ENCODE results near the gene KIAA0319L. TPM values are rescaled to one million over a fixed set of nuclear protein-coding genes. Genes with fewer than 3 reads are reported as not detected.

Gene KIAA0319L
- total and polyA plus RNA-seq, 9 donors: 18.2 to 78.3 (median 42.7) TPM

- H3K9me3 ChIP-seq: no peaks in the 10 kb centered on the region
- 49 to 61% (median 51%) methylated on average over 39 to 44 of the region's 44 CpGs for WGBS, 3 donors
- TF ChIP-seq EP300 (IDR thresholded peaks at IDR 0.05) (no peak), POLR2A (IDR thresholded peaks at IDR 0.05) (no peak)
- TF ChIP-seq, protein P1, sequence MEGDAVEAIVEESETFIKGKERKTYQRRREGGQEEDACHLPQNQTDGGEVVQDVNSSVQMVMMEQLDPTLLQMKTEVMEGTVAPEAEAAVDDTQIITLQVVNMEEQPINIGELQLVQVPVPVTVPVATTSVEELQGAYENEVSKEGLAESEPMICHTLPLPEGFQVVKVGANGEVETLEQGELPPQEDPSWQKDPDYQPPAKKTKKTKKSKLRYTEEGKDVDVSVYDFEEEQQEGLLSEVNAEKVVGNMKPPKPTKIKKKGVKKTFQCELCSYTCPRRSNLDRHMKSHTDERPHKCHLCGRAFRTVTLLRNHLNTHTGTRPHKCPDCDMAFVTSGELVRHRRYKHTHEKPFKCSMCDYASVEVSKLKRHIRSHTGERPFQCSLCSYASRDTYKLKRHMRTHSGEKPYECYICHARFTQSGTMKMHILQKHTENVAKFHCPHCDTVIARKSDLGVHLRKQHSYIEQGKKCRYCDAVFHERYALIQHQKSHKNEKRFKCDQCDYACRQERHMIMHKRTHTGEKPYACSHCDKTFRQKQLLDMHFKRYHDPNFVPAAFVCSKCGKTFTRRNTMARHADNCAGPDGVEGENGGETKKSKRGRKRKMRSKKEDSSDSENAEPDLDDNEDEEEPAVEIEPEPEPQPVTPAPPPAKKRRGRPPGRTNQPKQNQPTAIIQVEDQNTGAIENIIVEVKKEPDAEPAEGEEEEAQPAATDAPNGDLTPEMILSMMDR (IDR thresholded peaks at IDR 0.05): no peak
- H3K36me3 ChIP-seq: no peaks in the 10 kb centered on the region
- no peaks in the 10 kb centered on the region for H3K27me3 ChIP-seq
- DNase-seq: peak in 2 of 5 donors; percentile 47 to 51
- H3K4me3 ChIP-seq: no peak overlapping the region
- no peak overlapping the region for H3K27ac ChIP-seq
- intact Hi-C loops (cut with DNase I): loop anchor here in 3 of 4 donors (5.0 to 10.0 kb wide), 2 partner anchors 108 to 366 kb away; partner anchors contain the start of gene SFPQ (in 1 of the 3)
- peaks cover 6% of the 10 kb centered on the region for H3K4me1 ChIP-seq (ENCODE audit: insufficient read depth)
Measured at GRCh38 chr1:35560256-35561225, 3.3 kb upstream of the KIAA0319L start.

DNA sequence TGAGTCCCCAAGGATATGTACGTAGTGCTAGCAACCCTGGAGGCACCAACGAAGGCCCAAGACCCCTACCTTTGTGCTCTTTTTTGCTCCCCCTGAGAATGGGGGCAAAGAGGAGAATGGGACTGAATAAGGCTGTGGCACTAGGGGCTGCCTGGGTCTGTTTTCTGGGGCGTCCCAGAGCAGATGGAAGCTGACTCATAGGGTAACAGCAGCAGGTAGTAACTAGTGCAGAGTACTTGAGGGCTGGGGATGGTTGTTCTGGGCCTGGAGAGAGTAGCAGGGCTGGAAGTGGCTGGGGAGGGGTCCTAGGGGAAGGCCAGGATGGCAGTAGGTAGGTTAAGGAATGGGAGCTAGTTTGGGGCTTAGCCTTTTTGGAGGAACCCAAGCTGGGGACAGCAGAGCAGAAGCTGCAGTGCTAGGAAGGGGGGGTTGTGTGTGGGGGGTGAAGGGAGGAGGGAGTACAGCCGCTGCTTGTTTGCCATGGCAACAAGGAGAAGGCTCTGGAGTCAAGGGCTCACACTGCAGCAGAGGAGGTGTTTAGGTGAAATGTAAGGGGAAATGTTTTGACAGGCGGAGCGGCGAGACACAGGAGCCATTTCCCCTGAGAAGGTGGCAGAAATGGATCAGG is 2.2 kb upstream of the KIAA0319L start:
- 76 to 82% (median 80%) methylated on average over 7 of the region's 7 CpGs for WGBS, 3 donors
- DNase-seq: no peak
- intact Hi-C loops (cut with DNase I): no loop called here
- Histone ChIP-seq H3K36me3 (no peaks in the 10 kb centered on the region), H3K27me3 (no peaks in the 10 kb centered on the region), H3K4me3 (no peak overlapping the region), H3K4me1 (ENCODE audit: insufficient read depth) (peaks cover 6% of the 10 kb centered on the region), H3K9me3 (no peaks in the 10 kb centered on the region), H3K27ac (peak overlapping the region in 1 of 2 donors; percentile 10)
- TF ChIP-seq POLR2A (IDR thresholded peaks at IDR 0.05) (no peak), EP300 (IDR thresholded peaks at IDR 0.05) (no peak)
- TF ChIP-seq, protein P1 (IDR thresholded peaks at IDR 0.05): no peak

DNA sequence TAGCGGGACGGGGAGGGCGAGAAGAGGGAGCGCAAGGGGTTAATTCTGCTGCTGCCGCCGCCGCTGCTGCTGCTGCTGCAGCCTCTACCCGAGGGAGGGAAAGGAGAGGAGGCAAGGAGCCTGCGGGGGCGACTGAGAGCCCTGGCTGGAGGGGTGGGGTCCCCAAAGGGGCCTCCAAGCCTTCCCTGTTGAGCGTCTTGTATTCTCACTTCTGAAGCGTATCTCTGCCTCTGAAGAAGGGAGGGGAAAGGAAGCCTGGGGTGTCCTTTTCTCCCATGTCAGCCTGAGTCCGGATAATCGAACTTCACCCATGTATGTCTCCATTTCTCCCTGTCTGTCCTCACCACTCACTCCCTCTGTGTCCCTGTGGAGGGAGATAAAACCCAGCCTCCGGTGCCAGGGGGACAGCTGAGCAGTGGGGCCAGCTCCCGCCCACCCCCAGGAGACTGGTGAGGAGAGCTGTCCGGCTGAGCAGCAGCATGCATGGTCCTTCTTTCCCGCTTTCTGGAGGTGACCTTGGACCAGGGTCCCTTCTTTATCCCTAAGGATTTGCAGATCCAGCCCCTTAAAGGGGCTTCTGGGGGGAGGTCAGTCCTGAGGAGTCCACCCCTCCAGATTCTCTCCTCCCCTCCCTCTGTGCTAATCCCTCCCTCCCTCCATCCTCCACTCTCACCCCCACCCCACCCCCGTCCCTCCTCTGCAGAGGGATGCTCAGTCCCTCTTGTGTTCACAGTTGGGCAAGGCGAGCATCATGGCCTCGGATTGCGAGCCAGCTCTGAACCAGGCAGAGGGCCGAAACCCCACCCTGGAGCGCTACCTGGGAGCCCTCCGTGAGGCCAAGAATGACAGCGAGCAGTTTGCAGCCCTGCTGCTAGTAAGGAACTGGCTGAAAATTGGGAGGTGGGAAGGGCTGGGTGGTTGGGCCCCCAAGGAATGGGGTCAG is 1.4 kb upstream of the KIAA0319L start:
- intact Hi-C loops (cut with DNase I): no loop called here
- Histone ChIP-seq H3K9me3 (no peaks in the 10 kb centered on the region), H3K27ac (peak overlapping the region; percentile 10 to 95), H3K27me3 (no peaks in the 10 kb centered on the region), H3K4me1 (ENCODE audit: insufficient read depth) (peaks cover 6% of the 10 kb centered on the region), H3K36me3 (no peaks in the 10 kb centered on the region), H3K4me3 (peak overlapping the region; percentile 98)
- no peak for TF ChIP-seq EP300 (IDR thresholded peaks at IDR 0.05)
- TF ChIP-seq, protein P1 (IDR thresholded peaks at IDR 0.05): no peak
- TF ChIP-seq POLR2A (IDR thresholded peaks at IDR 0.05): no peak
- peak; percentile 33 to 66 (median 45) for DNase-seq
- WGBS, 3 donors: 18 to 20% (median 20%) methylated on average over 26 of the region's 26 CpGs
